H1 (cell line): ENCODE data around the gene BIN1. TPM values are rescaled to one million over a fixed set of nuclear protein-coding genes. Genes with fewer than 3 reads are reported as not detected.

Experiments
- CTCF ChIA-PET: fragments of 300-600 bp; sonication (Branson Sonifier 250); formaldehyde crosslinking; loops from one replicate; lab custom pipeline; 2021; ENCODE audit not compliant: partially characterized antibody; lab: Charles Lee
- POLR2A ChIA-PET: fragments of 300-600 bp; sonication (Branson Sonifier 250); formaldehyde crosslinking; loops from one replicate; lab custom pipeline; 2021; ENCODE audit warnings: inconsistent platforms; ENCODE audit not compliant: partially characterized antibody; lab: Charles Lee
- DNase-seq, 2 experiments: peaks; one replicate each; pipeline versions ENCODE4 v3.0.0 to v3.0.0-alpha.2; 2010 to 2022; ENCODE audit warnings: low spot score in 2 of 2, low read depth in 1 of 2, mixed read lengths in 1 of 2
- FAIRE-seq: peaks from 2 replicates; lab custom pipeline; 2011; peaks lifted over from hg19 to GRCh38; lab: Jason Lieb, UNC
- H2AFZ ChIP-seq: 2 replicates; pipeline ENCODE4 v1.8.1; 2012; ENCODE audit warnings: low read length, inconsistent platforms
- H2AK5ac ChIP-seq: 2 replicates; pipeline ENCODE4 v1.6.1; 2013; ENCODE audit warnings: low read depth, low read length
- H2BK120ac ChIP-seq: replicated peaks from 2 replicates; pipeline ENCODE3; 2013; ENCODE audit warnings: low read depth, low read length, inconsistent platforms
- H2BK12ac ChIP-seq: 2 replicates; pipeline ENCODE4 v1.6.1; 2013; ENCODE audit warnings: low read depth, low read length
- H2BK15ac ChIP-seq: 2 replicates; pipeline ENCODE4 v1.6.1; 2013; ENCODE audit warnings: low read length
- H2BK20ac ChIP-seq: 2 replicates; pipeline ENCODE4 v1.6.1; 2013; ENCODE audit warnings: low read length
- H2BK5ac ChIP-seq: 2 replicates; pipeline ENCODE4 v1.6.1; 2013; ENCODE audit warnings: low read depth, low read length
- H3K14ac ChIP-seq: 2 replicates; pipeline ENCODE4 v1.6.1; 2013; ENCODE audit warnings: inconsistent platforms; ENCODE audit not compliant: insufficient read length
- H3K18ac ChIP-seq: 2 replicates; pipeline ENCODE4 v1.6.1; 2013; ENCODE audit warnings: low read length; ENCODE audit errors: extremely low read depth
- H3K23ac ChIP-seq: 2 replicates; pipeline ENCODE4 v1.6.1; 2013; ENCODE audit warnings: inconsistent platforms; ENCODE audit not compliant: insufficient read length
- H3K23me2 ChIP-seq: 2 replicates; pipeline ENCODE4 v1.6.1; 2013; ENCODE audit warnings: low read depth, low read length
- H3K27ac ChIP-seq: 2 replicates; pipeline ENCODE4 v1.6.1; 2011; ENCODE audit warnings: low read depth, low read length, inconsistent platforms
- H3K27me3 ChIP-seq, 4 experiments: replicated peaks in 1 of 4; 1 replicate in 1 of 4; 2 replicates in 3 of 4; pipeline versions ENCODE4 v1.6.1 to v1.8.1; 2011 to 2013; ENCODE audit warnings: low read length in 3 of 4, mild to moderate bottlenecking in 3 of 4, inconsistent platforms in 2 of 4, mixed read lengths in 2 of 4, moderate library complexity in 1 of 4; ENCODE audit not compliant: control insufficient read depth in 3 of 4, insufficient read depth in 3 of 4; ENCODE audit errors: extremely low read depth in 1 of 4
- H3K36me3 ChIP-seq, 4 experiments: 2 replicates each; pipeline versions ENCODE4 v1.6.1 to v1.8.1; 2011 to 2013; ENCODE audit warnings: mild to moderate bottlenecking in 4 of 4, low read length in 3 of 4, moderate library complexity in 2 of 4, control low read depth in 1 of 4, inconsistent platforms in 1 of 4; ENCODE audit not compliant: insufficient read depth in 4 of 4, control insufficient read depth in 2 of 4
- H3K4ac ChIP-seq: replicated peaks from 2 replicates; pipeline ENCODE3; 2013; ENCODE audit warnings: low read length, low read depth, mixed read lengths, inconsistent platforms; ENCODE audit not compliant: insufficient read length
- H3K4me1 ChIP-seq, 4 experiments: replicated peaks in 1 of 4; 1 replicate in 1 of 4; 2 replicates in 3 of 4; pipeline versions ENCODE4 v1.6.1 to v1.8.1; 2011 to 2013; ENCODE audit warnings: low read length in 3 of 4, inconsistent platforms in 2 of 4, mixed read lengths in 1 of 4; ENCODE audit not compliant: insufficient read depth in 4 of 4, control insufficient read depth in 3 of 4
- H3K4me2 ChIP-seq, 2 experiments: 2 replicates each; pipeline versions ENCODE4 v1.6.1 to v1.8.1; 2011 to 2013; ENCODE audit warnings: low read depth in 2 of 2, low read length in 2 of 2, control low read depth in 1 of 2, inconsistent platforms in 1 of 2, mild to moderate bottlenecking in 1 of 2; ENCODE audit not compliant: insufficient read depth in 1 of 2
- H3K4me3 ChIP-seq, 4 experiments: fragments of 200-600, 300-600 bp in 1 of 4; sonication (generic), shearing (Covaris generic), sonication (Bioruptor Twin) in 1 of 4; 2 replicates each; pipeline versions ENCODE4 v1.5.1 to v1.8.1; 2011 to 2016; ENCODE audit warnings: low read length in 4 of 4, low read depth in 3 of 4, control low read depth in 2 of 4, inconsistent platforms in 2 of 4, mild to moderate bottlenecking in 2 of 4, mixed read lengths in 1 of 4, moderate library complexity in 1 of 4; ENCODE audit not compliant: insufficient read depth in 2 of 4; ENCODE audit errors: extremely low read depth in 1 of 4
- H3K56ac ChIP-seq: replicated peaks from 2 replicates; pipeline ENCODE3; 2013; ENCODE audit warnings: low read depth, mild to moderate bottlenecking, mixed read lengths, low read length, inconsistent platforms; ENCODE audit not compliant: insufficient read length
- H3K79me1 ChIP-seq: 2 replicates; pipeline ENCODE4 v1.6.1; 2013; ENCODE audit warnings: low read depth, low read length, control low read depth
- H3K79me2 ChIP-seq, 2 experiments: 2 replicates each; pipeline versions ENCODE4 v1.6.1 to v1.8.1; 2012 to 2013; ENCODE audit warnings: low read length in 2 of 2, mild to moderate bottlenecking in 2 of 2, inconsistent platforms in 1 of 2; ENCODE audit not compliant: insufficient read depth in 2 of 2, control insufficient read depth in 1 of 2
- H3K9ac ChIP-seq, 4 experiments: replicated peaks in 1 of 4; 1 replicate in 1 of 4; 2 replicates in 3 of 4; pipeline versions ENCODE4 v1.6.1 to v1.8.1; 2011 to 2013; ENCODE audit warnings: low read depth in 3 of 4, low read length in 3 of 4, control low read depth in 2 of 4, mild to moderate bottlenecking in 2 of 4, moderate library complexity in 2 of 4, inconsistent platforms in 1 of 4; ENCODE audit errors: extremely low read depth in 1 of 4
- H3K9me3 ChIP-seq, 2 experiments: 2 replicates each; pipeline versions ENCODE4 v1.6.1 to v1.8.1; 2012 to 2013; ENCODE audit warnings: mild to moderate bottlenecking in 2 of 2, moderate library complexity in 2 of 2, control low read depth in 1 of 2, inconsistent platforms in 1 of 2, low read depth in 1 of 2, low read length in 1 of 2, mixed read lengths in 1 of 2; ENCODE audit not compliant: insufficient read depth in 2 of 2
- H4K20me1 ChIP-seq, 2 experiments: replicated peaks in 1 of 2; 2 replicates each; pipeline versions ENCODE3 to v1.8.1; 2011 to 2013; ENCODE audit warnings: inconsistent platforms in 2 of 2, low read length in 2 of 2, mild to moderate bottlenecking in 1 of 2; ENCODE audit not compliant: insufficient read depth in 2 of 2, control insufficient read depth in 1 of 2
- H4K5ac ChIP-seq: 2 replicates; pipeline ENCODE4 v1.6.1; 2013; ENCODE audit warnings: low read length, low read depth, mixed read lengths, inconsistent platforms; ENCODE audit not compliant: insufficient read length
- H4K8ac ChIP-seq: 2 replicates; pipeline ENCODE4 v1.8.0; 2013; ENCODE audit warnings: mild to moderate bottlenecking, moderate library complexity, low read length, inconsistent platforms; ENCODE audit not compliant: insufficient read depth; ENCODE audit errors: extremely low read depth
- H4K91ac ChIP-seq: replicated peaks from 2 replicates; pipeline ENCODE3; 2013; ENCODE audit warnings: low read length, mixed read lengths, inconsistent platforms; ENCODE audit not compliant: insufficient read length
- ATF3 ChIP-seq: IDR thresholded peaks from 2 replicates; pipeline ENCODE4 v1.6.1; 2011; ENCODE audit warnings: low read depth, mild to moderate bottlenecking, low read length; ENCODE audit not compliant: insufficient read depth
- BCL11A ChIP-seq, 2 experiments: IDR thresholded peaks; one replicate each; pipeline ENCODE4 v1.6.1; 2011; ENCODE audit warnings: low read depth in 2 of 2, low read length in 2 of 2, mild to moderate bottlenecking in 2 of 2
- CBX8 ChIP-seq: fragments of 300-800, 300-1000 bp; sonication (generic); IDR thresholded peaks from 2 replicates; pipeline ENCODE4 v1.7.1; 2016; ENCODE audit warnings: low read depth, low read length, borderline replicate concordance
- CEBPB ChIP-seq: IDR thresholded peaks from 2 replicates; pipeline ENCODE4 v1.6.1; 2012; ENCODE audit warnings: low read depth, low read length
- CHD2 ChIP-seq: IDR thresholded peaks from 2 replicates; pipeline ENCODE4 v1.6.1; 2012; ENCODE audit warnings: low read length, improper control_type of control experiment
- CREB1 ChIP-seq: IDR thresholded peaks from 2 replicates; pipeline ENCODE4 v1.6.1; 2012; ENCODE audit warnings: inconsistent platforms
- EGR1 ChIP-seq: IDR thresholded peaks from 2 replicates; pipeline ENCODE4 v1.6.1; 2011; ENCODE audit warnings: low read depth, low read length, borderline replicate concordance
- FOSL1 ChIP-seq: IDR thresholded peaks from 2 replicates; pipeline ENCODE4 v1.6.1; 2011; ENCODE audit warnings: mild to moderate bottlenecking, low read depth, low read length, moderate library complexity; ENCODE audit not compliant: insufficient read depth
- HDAC2 ChIP-seq, 2 experiments: fragments of 300-600 bp in 1 of 2; sonication (generic) in 1 of 2; IDR thresholded peaks; 2 replicates each; pipeline ENCODE4 v1.6.1; 2011 to 2012; ENCODE audit warnings: low read depth in 2 of 2, low read length in 2 of 2, mild to moderate bottlenecking in 2 of 2, moderate library complexity in 2 of 2, borderline replicate concordance in 1 of 2, inconsistent platforms in 1 of 2
- KDM1A ChIP-seq: fragments of 200-600, 300-600 bp; sonication (generic); IDR thresholded peaks from 2 replicates; pipeline ENCODE4 v1.7.1; 2016; ENCODE audit warnings: mild to moderate bottlenecking, low read length, borderline replicate concordance
- KDM4A ChIP-seq: IDR thresholded peaks from one replicate; pipeline ENCODE4 v1.7.1; 2012; ENCODE audit warnings: low read depth, mild to moderate bottlenecking, moderate library complexity, low read length, inconsistent platforms; ENCODE audit not compliant: severe bottlenecking
- MAFK ChIP-seq: IDR thresholded peaks from 2 replicates; pipeline ENCODE4 v1.6.1; 2012; ENCODE audit warnings: low read depth, mild to moderate bottlenecking, improper control_type of control experiment, low read length
- POLR2A ChIP-seq, 2 experiments: IDR thresholded peaks; 1 replicate in 1 of 2; 2 replicates in 1 of 2; pipeline ENCODE4 v1.6.1; 2011; ENCODE audit warnings: low read depth in 2 of 2, low read length in 2 of 2, mild to moderate bottlenecking in 2 of 2; ENCODE audit errors: control extremely low read depth in 1 of 2
- SIX5 ChIP-seq: IDR thresholded peaks from 2 replicates; pipeline ENCODE4 v1.6.1; 2011; ENCODE audit warnings: mild to moderate bottlenecking, low read depth, low read length
- TAF7 ChIP-seq: optimal IDR thresholded peaks from 2 replicates; pipeline ENCODE3; 2011; ENCODE audit warnings: low read depth, mild to moderate bottlenecking, inconsistent platforms, low read length, moderate library complexity, borderline replicate concordance
- WGBS, 2 experiments: shearing (Covaris generic) in 1 of 2; methylation state at CpG; one replicate each; pipeline versions ENCODE4 v1.1.6 to v1.1.7; 2013 to 2015; ENCODE audit warnings: low lambda C conversion rate in 2 of 2, mixed read lengths in 2 of 2, inconsistent platforms in 1 of 2, low coverage in 1 of 2, missing lambda C conversion rate in 1 of 2; ENCODE audit not compliant: insufficient replicate concordance in 2 of 2, insufficient coverage in 1 of 2, insufficient read length in 1 of 2; ENCODE audit errors: extremely low coverage in 1 of 2, missing lambda C conversion rate in 1 of 2; 5-methylcytosine and 5-hydroxymethylcytosine counted together
- polyA plus RNA-seq, 7 experiments: library from polyadenylated mRNA; depleted of rRNA in 3 of 7; stranded (reverse) in 5 of 7; unstranded in 2 of 7; fragments of >200 nt in 5 of 7; fragments of 200-250 nt in 2 of 7; gene quantifications; 1 replicate in 5 of 7; 2 replicates in 1 of 7; 4 replicates in 1 of 7; pipeline versions ENCODE4 v1.2.1 to v1.2.3, GENCODE V29; 2011 to 2013; ENCODE audit warnings: missing spikeins in 2 of 7, mixed read lengths in 2 of 7
- total RNA-seq: library from RNA; stranded (reverse); fragmentation: NEBNext Ultra II Directional; extraction: Animal tissue kit (Norgen Biotek cat#: 25700); gene quantifications from 2 replicates; pipeline ENCODE4 v1.2.1, GENCODE V29; 2021

The BIN1 gene
- total and polyA plus RNA-seq, 2 of the 8 experiments (the other 6 are each of a cell fraction or from before 2014, with no cell fraction given) = 23.6 to 35.6 TPM

GRCh38 chr2:127032621-127033020, 74.3 kb downstream of the BIN1 start:
- FAIRE-seq = no peak
- CTCF ChIA-PET = interaction anchor here (1.0 to 1.8 kb wide), 4 partner anchors 13 to 785 kb away, joined by 3 to 5 read pairs (median 4); no protein-coding TSS in a partner anchor
- TF ChIP-seq HDAC2 (IDR thresholded peaks at IDR 0.05; ENCODE audit: borderline replicate concordance in 1 of 2, low read depth in 2 of 2, low read length in 2 of 2) (no peak), EGR1 (no peak), TAF7 (no peak), KDM4A (no peak), CREB1 (no peak), CBX8 (no peak), SIX5 (no peak), CEBPB (no peak), CHD2 (no peak), KDM1A (no peak), FOSL1 (no peak), BCL11A (IDR thresholded peaks at IDR 0.05; ENCODE audit: low read depth in 2 of 2, low read length in 2 of 2) (no peak), ATF3 (no peak), POLR2A (IDR thresholded peaks at IDR 0.05; ENCODE audit: control extremely low read depth in 1 of 2, low read depth in 2 of 2, low read length in 2 of 2) (no peak), MAFK (no peak)

More at GRCh38 chr2:127032621-127033020, 74.3 kb downstream of the BIN1 start:
- no peaks in the 10 kb centered on the region for H3K27me3 ChIP-seq
- 84% methylated on average over 3 of the region's 3 CpGs; no CpG with 5 or more reads in 1 of the 2 experiments for WGBS, 2 experiments
- H3K9me3 ChIP-seq = no peaks in the 10 kb centered on the region
- no peak overlapping the region for H2BK12ac ChIP-seq
- no peak overlapping the region for H3K14ac ChIP-seq
- no peaks in the 10 kb centered on the region for H3K4me1 ChIP-seq
- H3K79me2 ChIP-seq = no peaks in the 10 kb centered on the region
- H2AK5ac ChIP-seq = no peak overlapping the region
- no peaks in the 10 kb centered on the region for H3K23me2 ChIP-seq
- H2BK5ac ChIP-seq = no peak overlapping the region
- H3K9ac ChIP-seq = peak overlapping the region in 1 of 4 experiments; percentile 34; a peak in 1 of 7 replicates
- no peak overlapping the region for H4K5ac ChIP-seq
- H3K56ac ChIP-seq = no peak overlapping the region
- H3K4me3 ChIP-seq = no peak overlapping the region
- H3K23ac ChIP-seq = no peak overlapping the region
- no peaks in the 10 kb centered on the region for H4K20me1 ChIP-seq
- no peaks in the 10 kb centered on the region for H3K36me3 ChIP-seq
- no peak overlapping the region for H2BK120ac ChIP-seq
- no peaks in the 10 kb centered on the region for H3K79me1 ChIP-seq
- no peak overlapping the region for H4K8ac ChIP-seq
- H3K18ac ChIP-seq = no peak overlapping the region
- H2BK20ac ChIP-seq = no peak overlapping the region
- POLR2A ChIA-PET = no interaction called here
- H3K4ac ChIP-seq = no peak overlapping the region
- DNase-seq = no peak
- H4K91ac ChIP-seq = no peak overlapping the region
- H3K27ac ChIP-seq = no peak overlapping the region
- H2BK15ac ChIP-seq = no peak overlapping the region
- H2AFZ ChIP-seq = no peak overlapping the region
- H3K4me2 ChIP-seq = no peak overlapping the region
